Vagina (tissue), 2 donors: Measurements from ENCODE around the gene UBASH3B. TPM values are rescaled to one million over a fixed set of nuclear protein-coding genes. Genes with fewer than 3 reads are reported as not detected.

Experiments used
- DNase-seq, 2 donors: peaks; one replicate each; pipeline ENCODE4 v3.0.0-alpha.2; 2017; ENCODE audit errors: extremely low spot score in 2 of 2
- H3K27ac ChIP-seq: fragments of 200-600 bp; sonication (generic); one replicate; pipeline ENCODE4 v1.5.1; 2019
- H3K27me3 ChIP-seq: fragments of 200-600 bp; sonication (generic); one replicate; pipeline ENCODE4 v1.5.1; 2019
- H3K36me3 ChIP-seq, 2 donors: fragments of 200-600 bp; sonication (generic); one replicate each; pipeline ENCODE4 v1.5.1; 2017 to 2019
- H3K4me1 ChIP-seq: fragments of 200-600 bp; sonication (generic); one replicate; pipeline ENCODE4 v1.5.1; 2019
- H3K4me3 ChIP-seq, 2 donors: fragments of 200-600 bp; sonication (generic); 1 replicate in 1 of 2; 2 replicates in 1 of 2; pipeline ENCODE4 v1.5.1; 2016 to 2019
- H3K9me3 ChIP-seq: fragments of 200-600 bp; sonication (generic); one replicate; pipeline ENCODE4 v1.5.1; 2019
- POLR2A ChIP-seq, 2 donors: fragments of 450-650 bp; IDR thresholded peaks; one replicate each; pipeline ENCODE4 v1.6.1; 2017; ENCODE audit warnings: antibody characterized with exemption in 2 of 2, mild to moderate bottlenecking in 2 of 2, moderate library complexity in 2 of 2
- POLR2AphosphoS5 ChIP-seq, 2 donors: sonication (generic); formaldehyde crosslinking; IDR thresholded peaks; one replicate each; pipeline ENCODE4 v1.9.0; 2017; ENCODE audit warnings: antibody characterized with exemption in 2 of 2, mild to moderate bottlenecking in 2 of 2, low read depth in 1 of 2; ENCODE audit not compliant: insufficient read depth in 1 of 2
- intact Hi-C: fragments of 100-400 bp; cut with DNase I; formaldehyde crosslinking; loops from one replicate; pipeline ENCODE4 v1.15.1; 2023
- total RNA-seq: library from RNA; depleted of rRNA; stranded (reverse); fragments of >200 nt; gene quantifications from one replicate; pipeline ENCODE4 v1.2.3, GENCODE V29; 2016
- TF ChIP-seq, protein P1 (sequence below), 3 experiments: fragments of 450-650 bp in 2 of 3; fragments of 200-600 bp in 1 of 3; sonication (generic) in 1 of 3; IDR thresholded peaks; one replicate each; pipeline ENCODE4 v1.5.1; 2017 to 2019; ENCODE audit warnings: antibody characterized with exemption in 3 of 3, mild to moderate bottlenecking in 2 of 3, moderate library complexity in 2 of 3

UBASH3B gene
- total RNA-seq, 1 donor from 2014 or later = 2.2 TPM

DNA sequence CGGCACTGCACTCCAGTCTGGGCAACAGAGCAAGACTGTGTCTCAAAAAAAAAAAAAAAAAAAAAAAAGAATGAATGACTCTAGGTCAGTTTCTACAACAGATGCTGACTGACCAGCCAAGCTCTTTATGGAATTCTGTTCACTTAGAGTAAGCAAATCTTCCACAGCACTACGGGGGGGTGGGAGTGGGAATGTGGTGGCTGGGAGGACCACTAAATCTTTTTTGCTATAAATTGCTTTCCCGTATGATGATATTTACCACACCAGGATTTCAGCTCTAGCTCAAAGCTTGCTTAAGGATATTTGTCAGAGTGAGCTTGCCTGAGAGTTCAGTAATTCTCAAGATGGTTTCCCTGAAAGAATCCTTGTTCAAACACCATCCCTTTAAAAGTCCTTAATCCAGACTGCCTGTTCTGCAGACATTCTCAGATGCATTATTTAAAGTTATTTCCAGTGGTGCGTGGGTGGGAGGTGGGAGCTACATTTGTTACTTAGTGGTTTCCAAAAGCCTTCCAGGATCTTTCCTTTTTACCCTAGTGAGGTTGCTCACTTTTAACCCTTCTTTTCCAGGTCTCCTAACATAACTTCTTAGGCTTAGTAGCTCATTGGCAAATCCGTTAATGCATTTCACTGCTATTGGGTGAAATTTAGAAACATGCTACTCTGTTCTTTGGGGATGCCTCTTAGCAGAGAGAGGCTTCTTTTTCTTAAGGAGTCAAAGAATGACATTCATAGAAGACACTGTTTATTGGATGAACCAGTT, 65.9 kb downstream of the UBASH3B start:
- no peak overlapping the region for H3K4me3 ChIP-seq
- no peak for DNase-seq
- TF ChIP-seq, protein P1, sequence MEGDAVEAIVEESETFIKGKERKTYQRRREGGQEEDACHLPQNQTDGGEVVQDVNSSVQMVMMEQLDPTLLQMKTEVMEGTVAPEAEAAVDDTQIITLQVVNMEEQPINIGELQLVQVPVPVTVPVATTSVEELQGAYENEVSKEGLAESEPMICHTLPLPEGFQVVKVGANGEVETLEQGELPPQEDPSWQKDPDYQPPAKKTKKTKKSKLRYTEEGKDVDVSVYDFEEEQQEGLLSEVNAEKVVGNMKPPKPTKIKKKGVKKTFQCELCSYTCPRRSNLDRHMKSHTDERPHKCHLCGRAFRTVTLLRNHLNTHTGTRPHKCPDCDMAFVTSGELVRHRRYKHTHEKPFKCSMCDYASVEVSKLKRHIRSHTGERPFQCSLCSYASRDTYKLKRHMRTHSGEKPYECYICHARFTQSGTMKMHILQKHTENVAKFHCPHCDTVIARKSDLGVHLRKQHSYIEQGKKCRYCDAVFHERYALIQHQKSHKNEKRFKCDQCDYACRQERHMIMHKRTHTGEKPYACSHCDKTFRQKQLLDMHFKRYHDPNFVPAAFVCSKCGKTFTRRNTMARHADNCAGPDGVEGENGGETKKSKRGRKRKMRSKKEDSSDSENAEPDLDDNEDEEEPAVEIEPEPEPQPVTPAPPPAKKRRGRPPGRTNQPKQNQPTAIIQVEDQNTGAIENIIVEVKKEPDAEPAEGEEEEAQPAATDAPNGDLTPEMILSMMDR (IDR thresholded peaks at IDR 0.05) = no peak
- TF ChIP-seq POLR2AphosphoS5 (IDR thresholded peaks at IDR 0.05; ENCODE audit: insufficient read depth in 1 of 2, low read depth in 1 of 2) (no peak), POLR2A (IDR thresholded peaks at IDR 0.05) (no peak)
- no peaks in the 10 kb centered on the region for H3K4me1 ChIP-seq
- H3K27me3 ChIP-seq = no peaks in the 10 kb centered on the region
- H3K9me3 ChIP-seq = no peaks in the 10 kb centered on the region
- no peaks in the 10 kb centered on the region for H3K36me3 ChIP-seq
- no peak overlapping the region for H3K27ac ChIP-seq
- intact Hi-C loops = no loop called here

DNA sequence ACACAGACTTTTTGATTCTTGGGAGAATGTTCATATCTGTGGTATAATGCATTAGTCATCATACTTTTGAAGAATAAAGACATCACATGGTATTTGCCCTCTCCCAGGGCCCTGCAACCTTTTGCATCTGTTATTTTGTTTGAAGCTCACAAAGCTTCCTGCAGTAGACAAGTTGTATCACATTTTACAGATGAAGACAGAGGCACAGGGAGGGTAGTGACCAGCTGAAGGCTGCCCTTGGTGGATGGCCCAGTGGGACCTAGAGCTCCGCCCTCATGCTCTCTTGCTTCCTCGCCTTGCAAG, 66.4 kb downstream of the UBASH3B start:
- no peak for DNase-seq
- intact Hi-C loops = no loop called here

DNA sequence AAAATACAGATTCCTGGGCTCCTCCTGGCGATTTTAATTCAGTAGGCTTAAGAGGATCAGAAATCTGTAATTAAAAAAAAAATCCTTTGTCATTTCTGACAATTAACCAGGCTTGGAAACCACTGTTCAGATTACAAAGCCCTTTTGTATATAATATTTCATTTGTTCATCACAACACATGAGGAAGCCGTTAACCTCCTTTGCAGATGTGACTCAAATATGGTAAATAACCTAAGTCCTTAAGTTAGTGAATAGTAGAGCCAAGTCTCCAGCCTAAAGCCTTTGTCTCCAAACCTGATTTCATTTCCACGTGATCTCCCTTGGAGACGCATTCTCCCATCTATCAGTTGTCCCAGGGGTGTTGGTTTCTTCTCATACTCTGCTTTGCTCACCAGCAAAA, 67.6 kb downstream of the UBASH3B start:
- Histone ChIP-seq H3K4me3 (no peak overlapping the region), H3K9me3 (no peaks in the 10 kb centered on the region), H3K36me3 (no peaks in the 10 kb centered on the region), H3K27me3 (no peaks in the 10 kb centered on the region), H3K27ac (no peak overlapping the region), H3K4me1 (no peaks in the 10 kb centered on the region)
- intact Hi-C loops = no loop called here
- no peak for DNase-seq
- TF ChIP-seq, protein P1 (IDR thresholded peaks at IDR 0.05) = no peak
- no peak for TF ChIP-seq POLR2AphosphoS5 (IDR thresholded peaks at IDR 0.05; ENCODE audit: insufficient read depth in 1 of 2, low read depth in 1 of 2)
- TF ChIP-seq POLR2A (IDR thresholded peaks at IDR 0.05) = no peak

More for the DNA sequence above, 66.4 kb downstream of the UBASH3B start:
- Histone ChIP-seq H3K36me3 (no peaks in the 10 kb centered on the region), H3K4me1 (no peaks in the 10 kb centered on the region), H3K27ac (no peak overlapping the region), H3K9me3 (no peaks in the 10 kb centered on the region), H3K27me3 (no peaks in the 10 kb centered on the region), H3K4me3 (no peak overlapping the region)
- TF ChIP-seq, protein P1 (IDR thresholded peaks at IDR 0.05) = no peak
- TF ChIP-seq POLR2A (IDR thresholded peaks at IDR 0.05) = no peak
- no peak for TF ChIP-seq POLR2AphosphoS5 (IDR thresholded peaks at IDR 0.05; ENCODE audit: insufficient read depth in 1 of 2, low read depth in 1 of 2)

DNA sequence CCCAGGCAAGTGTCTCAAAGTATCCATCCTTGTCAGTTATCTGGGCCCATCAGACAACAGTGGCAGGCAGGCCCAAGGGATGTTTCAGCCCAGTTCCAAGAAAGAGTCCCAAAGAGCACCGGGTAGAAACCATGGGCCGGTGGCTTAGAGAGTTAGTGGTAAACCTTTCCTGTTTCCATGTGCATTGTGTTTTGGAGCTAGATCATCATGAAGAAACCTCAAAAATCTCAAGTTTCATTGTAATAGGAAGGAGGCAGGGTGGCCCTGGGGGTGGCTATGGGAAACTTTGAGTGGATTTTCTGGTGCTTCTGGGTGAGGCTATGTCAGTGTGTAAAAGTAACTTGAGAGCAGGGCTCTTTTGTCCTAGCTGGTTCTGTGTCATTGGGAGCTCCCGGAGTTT, 68.1 kb downstream of the UBASH3B start:
- no peaks in the 10 kb centered on the region for H3K4me1 ChIP-seq
- intact Hi-C loops = no loop called here
- H3K4me3 ChIP-seq = no peak overlapping the region
- H3K9me3 ChIP-seq = no peaks in the 10 kb centered on the region
- DNase-seq = no peak
- H3K36me3 ChIP-seq = no peaks in the 10 kb centered on the region
- no peak for TF ChIP-seq POLR2A (IDR thresholded peaks at IDR 0.05)
- no peak overlapping the region for H3K27ac ChIP-seq
- no peaks in the 10 kb centered on the region for H3K27me3 ChIP-seq

DNA sequence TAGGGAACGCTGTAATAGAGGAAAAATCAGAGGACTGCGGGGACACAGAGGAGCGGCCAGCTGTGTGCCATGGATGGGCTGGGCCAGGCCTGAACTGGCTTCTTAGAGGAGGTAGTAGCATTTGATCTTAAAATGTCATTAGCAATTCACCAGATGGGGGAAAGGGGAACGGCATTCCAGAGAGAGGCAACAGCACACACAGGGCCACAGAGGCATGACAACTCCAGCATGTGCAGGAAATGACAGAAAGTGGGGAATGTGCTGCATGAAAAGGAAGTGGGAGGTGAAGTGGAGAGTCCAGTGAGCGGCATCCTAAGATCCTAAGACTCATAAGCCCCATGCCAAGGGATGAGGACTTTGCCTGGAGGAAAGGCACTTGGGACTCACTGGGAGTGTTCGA, 69.0 kb downstream of the UBASH3B start:
- TF ChIP-seq POLR2AphosphoS5 (IDR thresholded peaks at IDR 0.05; ENCODE audit: insufficient read depth in 1 of 2, low read depth in 1 of 2) (no peak), POLR2A (IDR thresholded peaks at IDR 0.05) (no peak)
- TF ChIP-seq, protein P1 (IDR thresholded peaks at IDR 0.05) = no peak
- Histone ChIP-seq H3K27me3 (no peaks in the 10 kb centered on the region), H3K27ac (no peak overlapping the region), H3K9me3 (no peaks in the 10 kb centered on the region), H3K4me1 (no peaks in the 10 kb centered on the region), H3K4me3 (no peak overlapping the region), H3K36me3 (no peaks in the 10 kb centered on the region)
- no peak for DNase-seq
- intact Hi-C loops = no loop called here
